HL-60 (cell line): ENCODE measurements around the gene CA5B.
A peak's percentile ranks its signal among the peaks of the same experiment; 100 is the strongest.

ENCODE experiments used
- DNase-seq, 2 experiments: peaks; one replicate each; pipeline ENCODE4 v3.0.0-alpha.2; 2010 to 2020; ENCODE audit warnings: low read depth in 1 of 2, low spot score in 1 of 2
- H3K27ac ChIP-seq: fragments of 250-450 bp; sonication (Bioruptor Pico); replicated peaks from 2 replicates; pipeline ENCODE4 v1.5.1; 2020; ENCODE audit warnings: mild to moderate bottlenecking, moderate library complexity
- H3K27me3 ChIP-seq: fragments of 250-450 bp; sonication (Bioruptor Pico); 2 replicates; pipeline ENCODE4 v1.5.1; 2021; ENCODE audit warnings: mild to moderate bottlenecking, moderate library complexity; ENCODE audit not compliant: insufficient read depth, poor library complexity, severe bottlenecking
- H3K4me3 ChIP-seq: replicated peaks from 2 replicates; pipeline ENCODE4 v1.5.1; 2011; ENCODE audit warnings: mild to moderate bottlenecking, control low read depth, low read length; ENCODE audit not compliant: insufficient read depth
- CTCF ChIP-seq: IDR thresholded peaks from one replicate; pipeline ENCODE4 v1.5.1; 2011; ENCODE audit warnings: low read length, control low read depth, inconsistent platforms; ENCODE audit not compliant: insufficient read depth
- GABPA ChIP-seq: IDR thresholded peaks from 2 replicates; pipeline ENCODE4 v1.6.1; 2012; ENCODE audit warnings: low read depth
- POLR2AphosphoS5 ChIP-seq: IDR thresholded peaks from 2 replicates; pipeline ENCODE4 v1.6.1; 2012; ENCODE audit warnings: low read depth
- REST ChIP-seq: IDR thresholded peaks from 2 replicates; pipeline ENCODE4 v1.6.1; 2012; ENCODE audit warnings: low read depth; ENCODE audit not compliant: insufficient replicate concordance
- SPI1 ChIP-seq: IDR thresholded peaks from 2 replicates; pipeline ENCODE4 v1.6.1; 2012; ENCODE audit warnings: low read depth, mild to moderate bottlenecking, borderline replicate concordance

The CA5B gene

GRCh38 chrX:15834053-15834452 is 96.0 kb downstream of the CA5B start:
- TF ChIP-seq SPI1 (peak; percentile 80), POLR2AphosphoS5 (no peak), CTCF (no peak)
- no peaks in the 10 kb centered on the region for H3K27me3 ChIP-seq
- H3K27ac ChIP-seq: no peak overlapping the region
- DNase-seq: peak in 1 of 2 experiments; percentile 39
- no peak overlapping the region for H3K4me3 ChIP-seq

- TF ChIP-seq CTCF (no peak), SPI1 (no peak), POLR2AphosphoS5 (no peak), REST (no peak), GABPA (no peak)
- no peak for DNase-seq
- Histone ChIP-seq H3K27me3 (no peaks in the 10 kb centered on the region), H3K27ac (no peak overlapping the region), H3K4me3 (no peak overlapping the region)
These were observed 96.9 kb downstream of the CA5B start for GRCh38 chrX:15834827-15835595.
